Panc1 (cell line): ENCODE results near the gene LZTFL1.

ENCODE experiments used
- CTCF ChIP-seq: fragments of 450-650 bp; IDR thresholded peaks from 2 replicates; pipeline ENCODE4 v1.5.1; 2017; ENCODE audit warnings: mild to moderate bottlenecking
- SIN3A ChIP-seq: IDR thresholded peaks from 2 replicates; pipeline ENCODE4 v1.6.1; 2012; ENCODE audit warnings: low read depth, mild to moderate bottlenecking, low read length, moderate library complexity, borderline replicate concordance; ENCODE audit not compliant: insufficient read depth

- TF ChIP-seq CTCF (no peak), SIN3A (no peak)
Measured at GRCh38 chr3:45861043-45861719, 19.3 kb upstream of the LZTFL1 start.
